Measurements from ENCODE around the gene PLXNA3.

The PLXNA3 gene

GRCh38 chrX:154486396-154487207, 28.5 kb downstream of the PLXNA3 start, which contains the start of gene UBL4A:
Gene UBL4A (minus strand): TSS chrX:154486615. CDS start chrX:154486584, 31 bp downstream.
- H3K4me3 ChIP-seq (ENCODE audit: low read depth, low read length), result peak within 1 kb of the TSS; percentile 59
- TF ChIP-seq, protein P1, sequence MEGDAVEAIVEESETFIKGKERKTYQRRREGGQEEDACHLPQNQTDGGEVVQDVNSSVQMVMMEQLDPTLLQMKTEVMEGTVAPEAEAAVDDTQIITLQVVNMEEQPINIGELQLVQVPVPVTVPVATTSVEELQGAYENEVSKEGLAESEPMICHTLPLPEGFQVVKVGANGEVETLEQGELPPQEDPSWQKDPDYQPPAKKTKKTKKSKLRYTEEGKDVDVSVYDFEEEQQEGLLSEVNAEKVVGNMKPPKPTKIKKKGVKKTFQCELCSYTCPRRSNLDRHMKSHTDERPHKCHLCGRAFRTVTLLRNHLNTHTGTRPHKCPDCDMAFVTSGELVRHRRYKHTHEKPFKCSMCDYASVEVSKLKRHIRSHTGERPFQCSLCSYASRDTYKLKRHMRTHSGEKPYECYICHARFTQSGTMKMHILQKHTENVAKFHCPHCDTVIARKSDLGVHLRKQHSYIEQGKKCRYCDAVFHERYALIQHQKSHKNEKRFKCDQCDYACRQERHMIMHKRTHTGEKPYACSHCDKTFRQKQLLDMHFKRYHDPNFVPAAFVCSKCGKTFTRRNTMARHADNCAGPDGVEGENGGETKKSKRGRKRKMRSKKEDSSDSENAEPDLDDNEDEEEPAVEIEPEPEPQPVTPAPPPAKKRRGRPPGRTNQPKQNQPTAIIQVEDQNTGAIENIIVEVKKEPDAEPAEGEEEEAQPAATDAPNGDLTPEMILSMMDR (IDR thresholded peaks at IDR 0.05; ENCODE audit: low read depth, low read length), result no peak

DNA sequence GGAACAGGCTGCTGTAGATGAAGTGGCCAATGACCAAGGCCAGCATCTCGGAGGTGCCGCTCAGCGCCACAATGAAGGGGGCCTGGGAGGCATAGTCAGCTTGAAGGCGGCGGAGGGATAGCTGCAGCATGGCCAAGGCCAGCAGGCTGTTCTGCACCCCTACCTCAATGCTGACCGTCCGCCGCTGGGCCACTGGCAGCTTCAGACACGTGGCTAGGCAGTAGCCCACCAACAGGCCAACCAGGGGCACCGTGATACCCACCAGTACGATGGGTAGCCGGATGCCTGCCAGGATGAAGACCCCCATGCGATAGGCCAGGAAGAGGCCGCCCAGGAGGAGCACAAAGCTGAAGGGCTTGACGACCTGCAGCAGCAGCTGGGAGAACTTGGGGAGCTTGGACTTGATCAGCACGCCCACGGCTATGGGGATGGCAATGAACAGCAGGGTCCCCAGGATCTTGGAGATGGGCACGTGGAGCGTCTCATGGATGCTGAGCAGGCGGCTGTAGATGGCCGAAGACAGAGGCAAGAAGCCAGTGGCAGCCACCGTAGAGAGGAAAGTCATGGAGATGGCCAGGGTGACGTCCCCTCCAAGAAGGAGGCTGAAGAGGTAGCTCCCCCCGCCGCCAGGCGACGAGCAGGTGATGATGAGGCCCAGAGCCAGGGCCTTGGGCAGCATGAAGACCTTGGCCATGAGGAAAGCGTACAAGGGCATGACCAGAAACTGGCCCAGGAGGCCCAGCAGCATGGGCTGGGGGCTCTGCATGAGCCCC, 29.6 kb downstream of the PLXNA3 start:
- TF ChIP-seq, protein P1 (IDR thresholded peaks at IDR 0.05; ENCODE audit: low read depth, low read length), result no peak

GRCh38 chrX:154488336-154489075, 30.4 kb downstream of the PLXNA3 start:
- no peak overlapping the region for H3K4me3 ChIP-seq (ENCODE audit: low read depth, low read length)
- TF ChIP-seq, protein P1 (IDR thresholded peaks at IDR 0.05; ENCODE audit: low read depth, low read length), result no peak

More for the DNA sequence above, 29.6 kb downstream of the PLXNA3 start:
- no peak overlapping the region for H3K4me3 ChIP-seq (ENCODE audit: low read depth, low read length)

DNA sequence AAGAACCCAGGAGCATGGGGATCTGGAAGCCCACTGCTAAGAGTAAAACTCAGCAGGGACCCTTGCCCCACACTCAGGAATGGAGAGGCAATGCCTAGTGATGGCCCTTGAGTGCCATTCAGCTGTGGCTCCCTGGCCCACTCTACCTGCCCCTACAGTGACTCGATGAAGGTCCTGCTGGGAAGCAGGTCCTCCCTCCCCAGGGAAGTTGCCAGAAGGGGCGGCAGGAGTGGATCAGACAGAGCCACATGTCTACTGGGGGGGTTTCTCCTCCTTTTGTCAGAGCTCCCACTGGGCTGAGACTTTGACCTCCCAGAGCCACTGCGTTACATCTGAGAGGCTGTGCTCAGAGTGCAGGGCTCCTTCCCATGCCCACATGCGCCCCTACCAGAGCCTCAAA, 31.1 kb downstream of the PLXNA3 start:
- TF ChIP-seq, protein P1 (IDR thresholded peaks at IDR 0.05; ENCODE audit: low read depth, low read length), result no peak
- no peak overlapping the region for H3K4me3 ChIP-seq (ENCODE audit: low read depth, low read length)

DNA sequence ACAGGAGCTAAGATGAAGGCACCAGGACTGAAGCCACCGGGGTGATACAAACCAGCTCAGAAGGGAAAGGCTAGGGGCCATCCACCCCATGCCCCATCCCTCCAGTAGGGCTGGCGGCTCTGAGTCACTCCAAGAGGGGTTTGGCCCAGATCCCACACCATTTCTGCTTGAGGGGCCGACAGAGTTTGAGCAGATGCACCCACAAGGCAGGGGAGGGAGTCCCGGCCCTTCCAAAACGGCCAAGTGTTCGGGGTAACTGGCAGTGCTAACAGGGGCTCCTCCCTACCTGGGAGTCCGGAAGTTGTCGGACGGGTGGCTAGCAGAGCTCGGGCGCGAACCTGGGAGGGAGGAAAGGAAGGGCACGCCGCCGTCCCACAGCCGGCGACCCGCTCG, 31.9 kb downstream of the PLXNA3 start:
- H3K4me3 ChIP-seq (ENCODE audit: low read depth, low read length), result peak overlapping the region; percentile 61
- TF ChIP-seq, protein P1 (IDR thresholded peaks at IDR 0.05; ENCODE audit: low read depth, low read length), result no peak

GRCh38 chrX:154490414-154491083, 32.5 kb downstream of the PLXNA3 start, which contains the start of gene SLC10A3:
Gene SLC10A3 (minus strand): TSS chrX:154490629. CDS start chrX:154488940, 1,689 bp downstream.
- H3K4me3 ChIP-seq (ENCODE audit: low read depth, low read length), result peak within 1 kb of the TSS; percentile 61
- TF ChIP-seq, protein P1 (IDR thresholded peaks at IDR 0.05; ENCODE audit: low read depth, low read length), result no peak
